Large intestine (tissue), 3 donors: ENCODE results near the gene KDM4C. TPM values are rescaled to one million over a fixed set of nuclear protein-coding genes. Genes with fewer than 3 reads are reported as not detected.

Experiments used
- DNase-seq, 2 donors: peaks; one replicate each; pipeline versions ENCODE4 v3.0.0 to v3.0.0-alpha.2; 2013
- H3K27ac ChIP-seq: one replicate; pipeline ENCODE4 v1.5.1; 2013; ENCODE audit warnings: low read length
- H3K27me3 ChIP-seq: 2 replicates; pipeline ENCODE4 v1.6.1; 2013; ENCODE audit warnings: low read length; ENCODE audit not compliant: control insufficient read depth, insufficient read depth
- H3K36me3 ChIP-seq: 2 replicates; pipeline ENCODE4 v1.6.1; 2013; ENCODE audit warnings: low read length; ENCODE audit not compliant: control insufficient read depth, insufficient read depth
- H3K4me1 ChIP-seq: one replicate; pipeline ENCODE4 v1.6.1; 2013; ENCODE audit warnings: low read length; ENCODE audit not compliant: control insufficient read depth, insufficient read depth
- H3K4me3 ChIP-seq: one replicate; pipeline ENCODE4 v1.5.1; 2013; ENCODE audit warnings: low read length
- H3K9me3 ChIP-seq: one replicate; pipeline ENCODE4 v1.6.1; 2013; ENCODE audit warnings: mild to moderate bottlenecking, low read depth, low read length, moderate library complexity; ENCODE audit not compliant: control insufficient read depth
- WGBS: methylation state at CpG from one replicate; pipeline ENCODE4 v1.1.5; 2013; ENCODE audit warnings: low lambda C conversion rate; ENCODE audit not compliant: insufficient coverage; 5-methylcytosine and 5-hydroxymethylcytosine counted together
- polyA plus RNA-seq: library from polyadenylated mRNA; unstranded; fragments of 120-200 nt; gene quantifications from one replicate; pipeline ENCODE4 v1.2.1, GENCODE V29; 2013

KDM4C gene
- polyA plus RNA-seq, 1 donor = 27.2 TPM

GRCh38 chr9:6845880-6846279 is 88.1 kb downstream of the KDM4C start:
- DNase-seq = peak in 1 of 2 donors; percentile 35

GRCh38 chr9:6852243-6852963 is 94.6 kb downstream of the KDM4C start:
- Histone ChIP-seq H3K4me3 (no peak overlapping the region), H3K4me1 (no peaks in the 10 kb centered on the region), H3K9me3 (no peaks in the 10 kb centered on the region), H3K27me3 (no peaks in the 10 kb centered on the region), H3K36me3 (peaks cover 18% of the 10 kb centered on the region), H3K27ac (no peak overlapping the region)
- WGBS = no CpG with 5 or more reads among the region's 7 CpGs
- DNase-seq = no peak

More at GRCh38 chr9:6845880-6846279, 88.1 kb downstream of the KDM4C start:
- Histone ChIP-seq H3K36me3 (peaks cover 8% of the 10 kb centered on the region), H3K27me3 (no peaks in the 10 kb centered on the region), H3K27ac (no peak overlapping the region), H3K4me3 (no peak overlapping the region), H3K4me1 (no peaks in the 10 kb centered on the region), H3K9me3 (no peaks in the 10 kb centered on the region)
- WGBS = 0% methylated on average over 1 of the region's 2 CpGs

GRCh38 chr9:6855860-6856259 is 98.1 kb downstream of the KDM4C start:
- DNase-seq = no peak
- Histone ChIP-seq H3K27ac (no peak overlapping the region), H3K36me3 (peaks cover 11% of the 10 kb centered on the region), H3K4me3 (no peak overlapping the region), H3K4me1 (no peaks in the 10 kb centered on the region), H3K27me3 (no peaks in the 10 kb centered on the region), H3K9me3 (no peaks in the 10 kb centered on the region)
- WGBS = no CpG with 5 or more reads among the region's 3 CpGs

- no peak overlapping the region for H3K4me3 ChIP-seq
- H3K27ac ChIP-seq = no peak overlapping the region
- H3K9me3 ChIP-seq = peaks cover 19% of the 10 kb centered on the region
- WGBS = 80% methylated on average over 1 of the region's 1 CpG
- no peaks in the 10 kb centered on the region for H3K36me3 ChIP-seq
- no peaks in the 10 kb centered on the region for H3K27me3 ChIP-seq
- no peaks in the 10 kb centered on the region for H3K4me1 ChIP-seq
- no peak for DNase-seq
Measured at GRCh38 chr9:6864102-6864501, 106.3 kb downstream of the KDM4C start.

- Histone ChIP-seq H3K9me3 (peaks cover 5% of the 10 kb centered on the region), H3K4me1 (no peaks in the 10 kb centered on the region), H3K27me3 (no peaks in the 10 kb centered on the region), H3K36me3 (no peaks in the 10 kb centered on the region), H3K4me3 (no peak overlapping the region), H3K27ac (no peak overlapping the region)
- DNase-seq = no peak
- WGBS = no CpG with 5 or more reads among the region's 5 CpGs
Measured at GRCh38 chr9:6869081-6869948, 111.5 kb downstream of the KDM4C start.

- Histone ChIP-seq H3K4me1 (no peaks in the 10 kb centered on the region), H3K36me3 (no peaks in the 10 kb centered on the region), H3K27ac (no peak overlapping the region), H3K4me3 (no peak overlapping the region), H3K9me3 (no peaks in the 10 kb centered on the region), H3K27me3 (no peaks in the 10 kb centered on the region)
- no CpG with 5 or more reads among the region's 1 CpG for WGBS
- no peak for DNase-seq
Measured at GRCh38 chr9:6870149-6870548, 112.4 kb downstream of the KDM4C start.

GRCh38 chr9:6870650-6871477 is 113.1 kb downstream of the KDM4C start:
- no peaks in the 10 kb centered on the region for H3K4me1 ChIP-seq
- 100% methylated on average over 1 of the region's 7 CpGs for WGBS
- no peak for DNase-seq
- H3K4me3 ChIP-seq = no peak overlapping the region
- no peak overlapping the region for H3K27ac ChIP-seq
- no peaks in the 10 kb centered on the region for H3K36me3 ChIP-seq
- no peaks in the 10 kb centered on the region for H3K9me3 ChIP-seq
- H3K27me3 ChIP-seq = no peaks in the 10 kb centered on the region

- H3K4me1 ChIP-seq = no peaks in the 10 kb centered on the region
- H3K4me3 ChIP-seq = no peak overlapping the region
- no peak for DNase-seq
- no peak overlapping the region for H3K27ac ChIP-seq
- no peaks in the 10 kb centered on the region for H3K27me3 ChIP-seq
- 80% methylated on average over 1 of the region's 7 CpGs for WGBS
- H3K9me3 ChIP-seq = no peaks in the 10 kb centered on the region
- no peaks in the 10 kb centered on the region for H3K36me3 ChIP-seq
Measured at GRCh38 chr9:6873857-6874256, 116.1 kb downstream of the KDM4C start.

- DNase-seq = no peak
- H3K27ac ChIP-seq = no peak overlapping the region
- no peaks in the 10 kb centered on the region for H3K9me3 ChIP-seq
- peaks cover 2% of the 10 kb centered on the region for H3K36me3 ChIP-seq
- H3K27me3 ChIP-seq = no peaks in the 10 kb centered on the region
- no CpG with 5 or more reads among the region's 10 CpGs for WGBS
- H3K4me3 ChIP-seq = no peak overlapping the region
- H3K4me1 ChIP-seq = no peaks in the 10 kb centered on the region
Measured at GRCh38 chr9:6876195-6876894, 118.6 kb downstream of the KDM4C start.
